SH-SY5Y (cell line): ENCODE results near the gene CYTH4.

Experiments
- GATA2 ChIP-seq: IDR thresholded peaks from 2 replicates; pipeline ENCODE4 v1.6.1; 2011; ENCODE audit warnings: mild to moderate bottlenecking, low read depth, low read length
- GATA3 ChIP-seq: IDR thresholded peaks from 2 replicates; pipeline ENCODE4 v1.6.1; 2011; ENCODE audit warnings: low read depth, mild to moderate bottlenecking, low read length, moderate library complexity

- no peak for TF ChIP-seq GATA3
- TF ChIP-seq GATA2 = no peak
Measured at GRCh38 chr22:37316405-37316804, 34.1 kb downstream of the CYTH4 start.
